Endothelial cell of umbilical vein (primary cell): ENCODE measurements around the gene ATF5.

ENCODE experiments used
- POLR2A ChIP-seq: IDR thresholded peaks from 2 replicates; pipeline ENCODE4 v1.6.1; 2012; ENCODE audit warnings: low read depth, mild to moderate bottlenecking, control low read depth, low read length
- POLR2AphosphoS5 ChIP-seq: IDR thresholded peaks from 2 replicates; pipeline ENCODE4 v1.6.1; 2012; ENCODE audit warnings: low read depth, mild to moderate bottlenecking, control low read depth, low read length, moderate library complexity; ENCODE audit not compliant: insufficient read depth
- TF ChIP-seq, protein P1 (sequence below), 2 donors: IDR thresholded peaks; 1 replicate in 1 of 2; 2 replicates in 1 of 2; pipeline ENCODE4 v1.5.1; 2011; ENCODE audit warnings: low read length in 2 of 2, mild to moderate bottlenecking in 2 of 2, moderate library complexity in 2 of 2, control low read depth in 1 of 2, inconsistent platforms in 1 of 2, low read depth in 1 of 2; ENCODE audit not compliant: insufficient read depth in 1 of 2; ENCODE audit errors: extremely low read depth in 1 of 2
- TF ChIP-seq, protein P2 (sequence below): IDR thresholded peaks from 2 replicates; pipeline ENCODE4 v1.6.1; 2011; ENCODE audit not compliant: insufficient read depth, insufficient read length

DNA sequence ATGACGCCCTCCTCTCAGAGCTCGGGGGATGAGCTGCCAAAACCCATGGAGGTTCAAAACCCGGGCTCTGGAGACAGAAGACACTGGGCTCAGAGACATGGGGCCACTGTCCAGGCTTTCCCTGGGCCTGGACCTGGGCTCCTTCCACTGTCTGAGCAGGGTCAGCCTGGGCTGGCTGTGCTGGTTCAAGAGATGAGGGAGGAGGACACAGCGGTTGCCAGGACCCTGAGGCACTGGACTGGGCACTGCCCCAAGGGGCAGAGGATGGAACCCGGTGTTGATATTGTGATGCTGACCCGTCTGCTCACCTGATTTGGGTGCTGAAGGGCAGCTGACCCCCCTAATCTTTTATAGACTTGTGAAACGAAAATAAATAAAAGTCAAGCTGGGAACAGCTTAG is 46.0 kb downstream of the ATF5 start:
- TF ChIP-seq, protein P1, sequence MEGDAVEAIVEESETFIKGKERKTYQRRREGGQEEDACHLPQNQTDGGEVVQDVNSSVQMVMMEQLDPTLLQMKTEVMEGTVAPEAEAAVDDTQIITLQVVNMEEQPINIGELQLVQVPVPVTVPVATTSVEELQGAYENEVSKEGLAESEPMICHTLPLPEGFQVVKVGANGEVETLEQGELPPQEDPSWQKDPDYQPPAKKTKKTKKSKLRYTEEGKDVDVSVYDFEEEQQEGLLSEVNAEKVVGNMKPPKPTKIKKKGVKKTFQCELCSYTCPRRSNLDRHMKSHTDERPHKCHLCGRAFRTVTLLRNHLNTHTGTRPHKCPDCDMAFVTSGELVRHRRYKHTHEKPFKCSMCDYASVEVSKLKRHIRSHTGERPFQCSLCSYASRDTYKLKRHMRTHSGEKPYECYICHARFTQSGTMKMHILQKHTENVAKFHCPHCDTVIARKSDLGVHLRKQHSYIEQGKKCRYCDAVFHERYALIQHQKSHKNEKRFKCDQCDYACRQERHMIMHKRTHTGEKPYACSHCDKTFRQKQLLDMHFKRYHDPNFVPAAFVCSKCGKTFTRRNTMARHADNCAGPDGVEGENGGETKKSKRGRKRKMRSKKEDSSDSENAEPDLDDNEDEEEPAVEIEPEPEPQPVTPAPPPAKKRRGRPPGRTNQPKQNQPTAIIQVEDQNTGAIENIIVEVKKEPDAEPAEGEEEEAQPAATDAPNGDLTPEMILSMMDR (IDR thresholded peaks at IDR 0.05; ENCODE audit: extremely low read depth in 1 of 2, insufficient read depth in 1 of 2, low read depth in 1 of 2, low read length in 2 of 2), result no peak
- TF ChIP-seq, protein P2, sequence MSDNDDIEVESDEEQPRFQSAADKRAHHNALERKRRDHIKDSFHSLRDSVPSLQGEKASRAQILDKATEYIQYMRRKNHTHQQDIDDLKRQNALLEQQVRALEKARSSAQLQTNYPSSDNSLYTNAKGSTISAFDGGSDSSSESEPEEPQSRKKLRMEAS, result no peak
- TF ChIP-seq POLR2A (no peak), POLR2AphosphoS5 (no peak)
